ENCODE results near the gene WDFY1.
"Not testable (repeated sequence)": the region's sequence is repeated elsewhere in the genome, so short reads cannot be mapped to it uniquely, and the experiment has no call there.

Gene WDFY1

DNA sequence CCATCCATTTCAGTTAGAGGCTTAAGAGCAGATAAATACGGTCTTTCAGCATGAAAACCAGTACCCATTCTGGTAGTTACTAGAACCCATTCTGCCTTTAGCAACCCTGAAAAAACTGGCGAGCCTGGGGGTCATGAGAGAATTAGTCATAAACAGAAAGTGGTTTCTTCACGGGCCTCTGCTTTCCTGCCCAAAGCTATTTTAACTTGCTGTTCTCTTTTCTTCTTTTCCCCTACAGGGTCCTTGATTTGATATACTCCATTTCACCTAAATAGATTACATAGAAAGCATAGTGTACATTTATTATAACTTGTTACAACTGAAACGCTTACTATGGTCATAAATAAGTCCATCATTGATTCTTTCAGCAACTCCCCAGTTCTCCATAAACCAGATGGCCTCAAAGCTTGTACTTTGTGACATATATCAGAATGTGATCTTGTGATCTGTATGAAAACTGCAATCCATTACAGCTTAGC lies 48.3 kb downstream of the WDFY1 start:
- no peak for DNase-seq (ENCODE audit: low spot score)

DNA sequence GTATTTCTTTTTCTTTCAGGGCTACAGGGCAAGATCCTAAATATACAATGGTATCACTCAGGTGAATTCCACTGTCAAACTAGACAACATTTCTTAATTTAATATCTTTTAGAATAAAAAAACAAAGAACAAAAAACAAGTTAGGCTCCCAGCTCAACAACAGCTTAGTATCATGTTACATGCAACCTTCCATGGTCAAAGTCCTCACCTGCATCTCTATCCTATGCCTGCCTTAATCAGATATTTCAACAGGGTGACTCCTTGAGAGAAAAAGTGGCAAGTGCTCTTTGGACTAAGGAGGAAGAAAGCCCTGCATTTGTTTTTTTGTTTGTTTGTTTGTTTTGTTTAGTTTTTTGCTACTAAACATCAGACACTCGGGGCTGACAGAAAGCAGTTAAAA lies 50.2 kb downstream of the WDFY1 start:
- no peak for DNase-seq (ENCODE audit: low spot score)

DNA sequence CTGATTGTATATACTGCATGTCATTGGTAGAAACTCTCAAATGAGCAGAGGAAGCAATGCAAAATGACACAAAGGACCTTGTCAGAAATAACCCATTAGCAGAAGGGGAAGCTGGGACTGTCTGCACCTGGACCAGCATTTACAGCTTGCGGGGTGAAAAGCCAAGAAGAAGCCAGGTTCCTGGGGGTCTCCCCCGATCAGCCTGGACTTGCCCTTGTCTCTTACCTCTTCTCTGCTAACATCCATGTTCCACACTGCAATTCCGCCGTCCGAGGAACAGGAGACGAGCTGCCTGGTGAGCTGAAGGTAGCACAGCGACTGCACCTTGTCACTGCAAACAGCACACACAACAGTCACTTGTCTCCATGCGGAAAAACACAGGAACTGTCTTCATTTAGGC lies 51.1 kb downstream of the WDFY1 start:
- no peak for DNase-seq (ENCODE audit: low spot score)

DNA sequence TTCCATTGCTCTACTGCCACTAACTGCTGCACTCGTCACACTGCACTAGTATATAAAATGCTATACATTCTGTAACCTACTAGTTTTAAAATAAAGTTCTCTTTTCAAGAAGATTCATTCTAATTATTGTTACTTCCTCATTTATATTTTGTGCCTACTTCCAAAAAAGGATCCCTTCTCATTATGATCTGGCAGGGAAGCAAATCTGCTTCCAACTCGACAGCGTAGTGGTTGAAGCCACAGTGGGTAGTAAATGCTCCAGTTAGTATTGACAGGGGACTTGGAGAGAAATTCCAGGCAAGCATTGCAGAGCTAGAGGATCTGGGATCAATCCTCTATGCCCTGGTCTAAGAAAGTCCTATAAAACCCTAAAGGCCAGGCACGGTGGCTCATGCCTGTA lies 54.4 kb downstream of the WDFY1 start:
- no peak for DNase-seq (ENCODE audit: low spot score)

DNA sequence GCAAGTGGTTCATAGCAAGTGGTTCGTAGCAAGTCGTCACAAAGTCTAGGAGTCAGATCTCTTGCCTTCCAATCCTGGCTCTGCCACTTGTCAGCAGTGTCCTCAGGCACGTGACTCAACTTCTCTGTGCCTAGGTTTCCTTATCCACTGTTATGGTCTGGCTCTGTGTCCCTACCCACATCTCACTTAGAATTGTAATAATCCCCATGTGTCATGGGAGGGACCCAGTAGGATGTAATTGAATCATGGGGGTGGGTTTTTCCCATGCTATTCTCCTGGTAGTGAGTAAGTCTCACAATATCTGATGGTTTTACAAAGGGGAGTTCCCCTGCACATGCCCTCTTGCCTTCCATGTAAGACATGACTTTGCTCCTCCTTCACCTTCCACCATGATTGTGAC lies 55.9 kb downstream of the WDFY1 start:
- no peak for DNase-seq (ENCODE audit: low spot score)

DNA sequence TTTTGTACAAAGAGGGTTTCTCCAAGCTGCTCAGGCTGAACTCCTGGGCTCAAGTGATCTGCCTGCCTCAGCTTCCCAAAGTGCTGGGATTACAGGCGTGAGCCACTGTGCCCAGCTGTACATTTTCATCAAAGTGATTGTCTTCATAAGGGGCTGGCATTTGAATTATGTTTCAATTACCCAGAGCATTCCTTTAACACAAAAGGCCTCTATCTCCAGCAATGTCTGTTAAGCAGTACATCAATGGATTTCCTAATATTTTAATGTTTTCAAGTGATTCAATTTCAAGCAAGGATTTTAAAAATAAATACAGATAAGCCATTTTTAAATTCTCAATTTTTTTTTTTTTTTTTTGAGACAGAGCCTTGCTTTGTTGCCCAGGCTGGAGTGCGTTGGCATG lies 56.9 kb downstream of the WDFY1 start:
- DNase-seq (ENCODE audit: low spot score) = no peak

DNA sequence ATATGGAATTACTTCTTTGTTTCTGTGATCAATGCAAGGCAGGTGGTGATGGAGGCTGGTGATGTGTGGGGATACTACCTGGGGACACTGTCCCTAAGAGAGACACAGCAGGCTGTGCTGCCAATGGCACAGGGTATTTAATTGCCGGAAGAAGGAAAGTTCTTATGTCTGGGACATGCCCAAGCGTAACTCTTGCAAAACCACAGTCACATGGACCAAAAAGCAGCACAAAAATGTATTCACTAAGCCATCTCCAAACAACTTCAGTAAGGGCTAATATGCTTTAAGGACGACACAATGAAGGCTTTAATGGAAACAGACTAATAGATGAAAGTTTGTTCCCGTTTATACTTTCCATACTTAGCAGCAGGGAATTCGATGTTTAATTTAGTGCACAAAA lies 58.0 kb downstream of the WDFY1 start:
- no peak for DNase-seq (ENCODE audit: low spot score)

DNA sequence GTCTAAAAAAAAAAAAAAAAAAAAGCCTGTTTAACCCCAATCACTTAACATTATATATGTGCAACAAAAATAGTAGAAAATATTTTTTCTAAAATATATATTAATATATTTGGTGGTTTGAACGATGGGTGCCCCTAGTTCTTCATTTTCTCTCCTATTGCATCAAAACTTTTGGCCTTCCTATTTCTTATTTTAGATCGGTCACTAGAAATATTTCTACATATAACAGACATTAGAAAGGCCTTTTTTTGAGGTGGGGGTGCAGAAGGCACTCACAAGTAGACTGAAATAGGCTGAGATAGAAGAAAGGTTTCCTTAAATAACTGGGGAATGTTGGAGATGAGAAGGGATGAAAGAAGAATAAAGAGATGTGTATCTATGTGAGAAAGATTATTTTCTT lies 58.4 kb downstream of the WDFY1 start:
- DNase-seq (ENCODE audit: low spot score) = no peak

DNA sequence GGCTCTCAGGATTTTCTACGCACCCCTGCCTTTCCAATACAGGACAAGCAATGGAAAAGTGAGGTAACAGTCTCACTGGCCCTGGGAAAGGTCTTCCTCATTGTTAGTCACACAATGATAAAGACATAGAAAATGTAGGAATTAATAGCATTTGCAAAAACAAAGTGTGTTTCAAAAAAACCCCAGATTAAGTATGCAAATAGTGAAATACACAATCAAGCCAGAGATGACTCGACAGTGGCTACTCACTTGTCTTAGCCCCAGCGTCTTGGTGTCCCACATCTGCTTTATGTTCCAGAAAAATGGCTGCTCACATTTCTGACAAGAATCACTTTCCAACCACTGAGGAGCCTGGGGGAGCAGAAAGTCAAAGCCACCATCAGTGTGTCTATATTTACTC lies 60.7 kb downstream of the WDFY1 start:
- no peak for DNase-seq (ENCODE audit: low spot score)

DNA sequence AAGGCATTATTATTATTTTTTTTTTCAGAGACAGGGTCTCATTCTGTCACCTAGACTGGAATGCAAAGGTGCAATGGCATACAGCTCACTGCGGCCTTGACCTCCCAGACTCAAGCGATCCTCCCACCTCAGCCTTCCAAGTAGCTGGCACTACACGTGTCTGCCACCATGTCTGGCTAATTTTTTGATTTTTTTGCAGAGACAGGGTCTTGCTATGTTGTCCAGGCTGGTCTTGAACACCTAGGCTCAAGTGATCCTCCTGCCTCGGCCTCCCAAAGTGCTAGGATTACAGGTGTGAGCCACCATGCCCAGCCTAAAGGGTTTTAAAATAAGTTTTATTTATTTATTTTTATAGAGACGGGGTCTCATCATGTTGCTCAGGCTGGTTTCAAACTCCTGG lies 62.4 kb downstream of the WDFY1 start:
- no peak for DNase-seq (ENCODE audit: low spot score)

DNA sequence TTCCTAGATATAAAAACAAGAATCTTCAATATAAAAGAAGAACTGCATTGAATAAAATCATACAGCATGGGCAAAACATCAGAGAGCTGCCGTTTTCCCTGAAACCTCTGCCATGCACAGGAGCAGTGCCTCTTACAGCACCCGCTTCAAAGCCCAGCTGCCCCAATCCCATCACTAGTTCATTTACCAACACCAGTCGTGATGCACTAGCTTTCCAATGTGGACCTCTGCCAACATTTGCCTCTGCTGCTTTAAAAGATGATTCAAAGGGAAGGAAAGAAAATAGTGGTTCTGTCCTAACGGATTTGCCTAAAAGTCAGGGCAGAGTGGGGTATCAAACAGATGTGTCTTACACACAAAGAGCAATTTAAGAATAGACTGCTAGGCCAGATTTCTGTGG lies 64.3 kb downstream of the WDFY1 start:
- no peak for DNase-seq (ENCODE audit: low spot score)

DNA sequence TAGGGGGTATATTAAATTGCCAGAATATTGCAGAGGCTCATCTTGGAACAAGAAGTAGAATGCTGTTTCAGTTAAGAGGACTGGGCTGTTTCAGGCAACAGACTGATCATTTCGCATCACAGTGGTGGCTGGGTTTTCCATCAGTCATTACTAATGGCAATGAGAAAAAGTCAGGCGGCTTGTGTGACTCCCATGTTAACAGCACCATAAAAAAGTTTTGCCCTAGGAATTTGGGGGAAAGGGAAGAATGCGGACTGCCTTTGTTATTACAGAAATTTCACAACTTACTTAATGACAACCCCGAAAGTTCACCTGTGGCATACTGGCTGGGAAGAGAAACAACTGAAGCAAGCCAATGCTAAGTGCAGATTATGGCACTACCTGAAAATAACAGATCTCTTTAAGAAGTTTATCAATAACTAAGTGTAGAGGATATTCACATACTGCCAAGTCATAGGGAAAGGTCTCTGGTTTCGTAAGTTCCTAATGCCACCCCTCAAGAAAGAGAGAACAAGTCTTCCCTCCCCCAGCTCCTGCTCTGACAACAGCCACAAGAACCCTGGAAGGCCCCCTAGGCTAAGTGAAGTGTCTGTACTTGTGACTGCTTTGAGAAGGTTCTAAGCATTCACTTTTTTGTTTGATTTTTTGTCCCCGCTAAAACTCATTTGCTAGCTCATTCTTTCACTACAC lies 67.3 kb downstream of the WDFY1 start:
- no peak for DNase-seq (ENCODE audit: low spot score)

DNA sequence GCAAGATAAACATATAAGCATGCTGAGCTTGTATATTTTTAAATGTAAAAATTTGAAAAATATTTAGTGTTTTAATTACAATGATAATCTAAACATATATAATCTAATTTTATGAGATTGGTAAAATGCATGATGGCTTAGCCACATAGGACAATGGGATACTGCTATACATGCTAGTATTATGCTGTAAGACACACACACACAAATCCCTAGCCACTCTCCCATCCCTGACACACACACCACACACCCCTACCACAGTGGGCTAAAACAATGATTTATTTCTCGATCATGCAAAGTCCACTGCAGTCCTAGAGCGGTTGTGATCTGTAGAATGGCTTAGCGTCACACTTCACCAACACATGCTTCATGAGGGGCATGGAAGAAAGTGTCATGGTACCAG lies 71.5 kb downstream of the WDFY1 start:
- no peak for DNase-seq (ENCODE audit: low spot score)

DNA sequence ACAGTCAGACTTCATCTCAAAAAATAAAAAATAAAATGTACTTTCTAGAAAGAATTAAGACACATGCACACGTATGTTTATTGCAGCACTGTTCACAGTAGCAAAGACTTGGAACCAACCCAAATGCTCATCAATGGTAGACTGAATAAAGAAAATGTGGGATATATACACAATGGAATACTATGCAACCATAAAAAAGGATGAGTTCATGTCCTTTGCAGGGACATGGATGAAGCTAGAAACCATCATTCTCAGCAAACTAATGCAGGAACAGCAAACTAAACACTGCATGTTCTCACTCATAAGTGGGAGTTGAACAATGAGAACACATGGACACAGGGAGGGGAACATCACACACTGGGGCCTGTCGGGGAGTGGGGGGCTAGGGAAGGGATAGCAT lies 72.4 kb downstream of the WDFY1 start:
- DNase-seq (ENCODE audit: low spot score) = not testable (repeated sequence)

DNA sequence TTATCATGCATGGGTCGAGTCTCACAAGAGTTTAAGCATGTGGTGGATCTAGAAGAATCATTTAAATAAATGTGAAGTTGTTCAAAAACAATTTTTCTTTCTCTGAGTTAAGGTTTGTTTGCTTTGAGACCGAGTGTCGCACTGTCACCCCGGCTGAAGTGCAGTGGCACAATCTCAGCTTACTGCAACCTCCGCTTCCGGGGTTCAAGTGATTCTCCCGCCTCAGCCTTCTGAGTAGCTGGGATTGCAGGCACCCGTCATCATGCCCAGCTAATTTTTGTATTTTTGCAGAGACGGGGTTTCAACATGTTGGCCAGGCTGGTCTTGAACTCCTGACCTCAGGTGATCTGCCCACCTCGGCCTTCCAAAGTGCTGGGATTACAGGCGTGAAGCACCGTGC lies 73.5 kb downstream of the WDFY1 start:
- DNase-seq (ENCODE audit: low spot score) = not testable (repeated sequence)

DNA sequence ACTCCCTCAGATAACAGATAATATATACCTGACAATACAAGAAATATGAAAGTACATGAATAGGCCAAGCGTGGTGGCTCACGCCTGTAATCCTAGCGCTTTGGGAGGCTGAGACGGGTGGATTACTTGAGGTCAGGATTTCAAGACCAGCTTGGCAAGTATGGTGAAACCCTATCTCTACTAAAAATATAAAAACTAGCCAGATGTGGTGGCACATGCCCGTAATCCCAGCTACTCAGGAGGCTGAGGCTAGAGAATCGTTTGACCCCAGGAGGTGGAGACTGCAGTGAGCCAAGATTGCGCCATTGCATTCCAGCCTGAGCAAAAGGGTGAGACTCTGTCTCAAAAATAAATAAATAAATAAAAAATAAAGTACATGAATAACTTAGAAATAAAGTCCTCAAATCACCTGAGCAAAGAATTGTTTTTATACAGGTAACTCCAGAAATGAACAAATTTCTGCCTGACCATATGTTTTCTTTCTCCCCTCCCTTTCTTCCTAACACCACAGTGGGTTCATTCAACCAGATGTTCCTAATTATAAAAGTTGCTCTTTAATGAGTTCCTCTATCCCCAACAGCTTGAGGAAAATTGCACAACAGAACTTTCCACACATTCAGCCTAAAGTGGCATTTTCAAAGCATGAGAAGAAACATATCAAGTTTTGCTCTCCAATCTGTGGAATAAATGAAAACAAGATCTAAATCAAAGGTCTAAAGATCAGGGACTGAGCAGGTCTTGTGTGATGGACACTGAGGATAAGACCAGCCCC lies 74.1 kb downstream of the WDFY1 start:
- no peak for DNase-seq (ENCODE audit: low spot score)

DNA sequence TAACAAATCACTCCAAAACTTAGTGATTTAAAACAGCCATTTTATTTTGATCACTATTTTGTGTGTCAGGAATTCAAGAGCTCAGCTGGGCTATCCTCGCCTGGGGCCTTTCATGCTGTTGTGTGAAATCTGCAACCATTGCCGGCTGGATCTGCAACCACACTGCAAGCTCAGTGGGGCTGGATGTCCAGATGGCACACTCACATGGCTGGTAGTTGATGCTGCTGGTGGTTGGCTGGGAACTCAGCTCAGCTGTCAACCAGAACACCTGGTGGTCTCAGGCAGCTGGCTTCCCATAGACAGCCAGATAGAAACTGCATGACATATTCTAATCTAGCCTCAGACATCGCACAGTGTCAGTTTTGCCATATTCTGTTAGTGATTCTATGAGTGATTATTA lies 77.1 kb downstream of the WDFY1 start:
- no peak for DNase-seq (ENCODE audit: low spot score)

DNA sequence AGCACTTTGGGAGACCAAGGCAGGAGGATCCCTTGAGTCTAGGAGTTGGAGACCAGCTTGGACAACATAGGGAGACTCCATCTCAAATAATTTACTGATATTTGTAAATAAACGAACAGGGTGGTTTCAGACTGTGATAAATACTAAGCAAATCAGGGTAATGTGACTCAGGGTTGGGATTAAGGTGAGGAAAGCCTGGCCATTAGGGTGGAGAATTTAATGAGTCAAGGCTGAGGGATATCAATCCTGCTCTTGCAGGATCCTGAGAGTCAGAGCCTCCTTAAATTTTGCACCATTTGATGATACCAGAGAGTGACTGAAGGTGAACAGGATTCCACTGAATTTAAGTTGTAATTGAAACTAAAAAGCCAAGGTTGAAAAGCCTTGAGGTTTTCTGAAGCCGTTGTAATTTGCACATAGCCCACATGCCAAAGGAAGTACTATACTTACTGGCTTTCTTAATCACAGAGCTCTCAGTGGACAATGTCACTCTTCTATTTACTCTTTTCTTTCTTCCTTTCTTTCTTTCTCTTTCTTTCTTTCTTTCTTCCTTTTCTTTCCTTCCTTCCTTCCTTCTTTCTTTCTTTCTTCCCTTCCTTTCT lies 79.1 kb downstream of the WDFY1 start:
- no peak for DNase-seq (ENCODE audit: low spot score)

DNA sequence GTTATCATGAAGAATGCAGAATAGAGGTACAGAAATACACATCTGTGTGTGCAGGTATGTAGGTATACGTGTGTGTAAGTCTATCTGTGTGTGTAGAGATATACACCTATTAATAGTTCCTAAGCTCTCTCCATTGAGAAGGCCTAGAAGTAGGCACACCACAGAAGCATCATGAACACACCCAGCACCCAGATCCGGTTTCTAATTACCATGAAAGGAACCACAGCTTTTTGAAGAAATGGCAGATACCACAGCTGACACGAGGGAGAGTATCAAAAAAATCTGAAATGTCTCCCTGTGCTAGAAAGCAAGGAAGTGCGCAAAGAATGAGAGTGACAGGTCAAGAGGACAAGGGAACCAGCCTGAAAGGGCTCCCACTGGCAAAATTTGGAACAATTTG lies 80.0 kb downstream of the WDFY1 start:
- no peak for DNase-seq (ENCODE audit: low spot score)

DNA sequence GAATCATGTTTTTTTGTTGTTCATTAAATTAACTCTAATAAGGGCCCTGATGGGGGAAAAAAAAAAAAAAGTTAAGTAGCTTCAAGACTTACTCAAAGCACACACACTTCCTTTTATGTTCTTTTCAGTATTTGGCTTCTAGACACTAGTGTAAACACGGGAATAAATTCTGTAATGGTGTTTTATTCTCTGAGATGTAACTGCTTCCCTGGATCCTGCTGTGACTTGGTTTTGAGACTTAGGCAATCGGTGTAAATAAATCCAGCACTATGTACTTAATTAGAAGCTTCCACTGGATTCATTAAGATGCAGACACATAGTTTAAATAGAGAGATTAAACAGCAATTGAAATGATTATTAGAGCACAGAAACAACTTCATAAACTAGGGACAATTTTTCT lies 81.6 kb downstream of the WDFY1 start:
- DNase-seq (ENCODE audit: low spot score) = no peak

DNA sequence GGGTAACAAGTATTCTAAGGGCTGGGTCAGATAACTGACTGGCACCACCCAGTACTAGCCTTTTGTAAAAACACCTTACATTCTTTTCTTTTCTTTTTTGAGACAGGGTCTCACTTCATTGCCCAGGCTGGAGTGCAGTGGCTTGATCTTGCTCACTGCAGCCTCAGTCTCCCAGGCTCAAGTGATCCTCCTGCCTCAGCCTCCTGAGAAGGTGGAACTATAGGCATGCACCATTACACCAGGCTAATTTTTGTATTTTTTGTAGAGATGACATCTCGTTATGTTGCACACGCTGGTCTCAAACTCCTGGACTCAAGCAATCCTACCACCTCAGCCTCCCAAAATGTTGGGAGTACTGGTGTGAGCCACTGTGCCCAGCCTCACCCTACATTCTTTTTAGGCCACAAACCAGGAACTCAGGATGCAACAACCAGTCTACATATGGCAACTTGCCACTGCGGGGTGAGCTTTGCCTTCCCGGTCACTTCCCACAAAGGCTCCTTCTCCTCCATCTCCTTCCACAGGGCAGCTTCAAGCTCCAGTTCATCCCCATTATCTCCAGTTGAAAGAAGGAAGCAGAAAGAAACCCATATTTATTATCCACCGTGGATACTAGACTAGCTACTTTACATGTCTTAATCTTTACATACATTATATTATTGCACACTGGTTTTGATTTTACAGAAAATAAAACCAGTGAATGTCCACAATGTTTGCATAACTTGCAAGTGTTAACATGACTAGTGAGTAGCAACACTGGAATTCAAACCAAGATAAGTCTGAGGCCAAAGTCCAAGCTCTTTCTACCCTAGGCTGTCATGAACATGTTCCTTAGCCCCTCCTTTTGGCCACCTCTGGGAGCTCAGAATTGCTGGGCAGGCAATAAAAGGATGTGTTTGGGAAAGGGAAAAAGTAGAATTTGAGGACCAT lies 84.1 kb downstream of the WDFY1 start:
- no peak for DNase-seq (ENCODE audit: low spot score)

DNA sequence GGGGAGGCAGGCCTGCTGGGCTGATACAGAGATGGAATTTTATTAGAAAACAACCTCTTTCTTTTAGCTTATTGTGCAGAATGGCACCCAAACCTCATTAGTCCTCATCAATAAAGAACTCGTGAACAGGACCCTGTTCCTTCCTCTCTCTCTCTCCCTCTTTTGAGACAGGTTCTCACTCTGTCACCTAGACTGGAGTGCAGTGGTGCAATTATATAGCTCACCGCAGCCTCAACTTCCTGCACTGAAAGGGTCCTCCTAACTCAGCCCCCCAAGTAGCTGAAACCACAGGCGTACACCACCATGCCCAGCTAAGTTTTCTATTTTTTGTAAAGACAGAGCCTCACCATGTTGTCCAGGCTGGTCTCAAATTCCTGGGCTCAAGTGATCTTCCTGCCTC lies 86.1 kb downstream of the WDFY1 start:
- DNase-seq (ENCODE audit: low spot score) = no peak
